Measurements from ENCODE around the gene PCDHGB1. TPM values are rescaled to one million over a fixed set of nuclear protein-coding genes. Genes with fewer than 3 reads are reported as not detected.
"Not testable (repeated sequence)": the region's sequence is repeated elsewhere in the genome, so short reads cannot be mapped to it uniquely, and the experiment has no call there.

The PCDHGB1 gene
- total RNA-seq, 2 donors from 2014 or later, result 6.8 to 11.4 TPM

DNA sequence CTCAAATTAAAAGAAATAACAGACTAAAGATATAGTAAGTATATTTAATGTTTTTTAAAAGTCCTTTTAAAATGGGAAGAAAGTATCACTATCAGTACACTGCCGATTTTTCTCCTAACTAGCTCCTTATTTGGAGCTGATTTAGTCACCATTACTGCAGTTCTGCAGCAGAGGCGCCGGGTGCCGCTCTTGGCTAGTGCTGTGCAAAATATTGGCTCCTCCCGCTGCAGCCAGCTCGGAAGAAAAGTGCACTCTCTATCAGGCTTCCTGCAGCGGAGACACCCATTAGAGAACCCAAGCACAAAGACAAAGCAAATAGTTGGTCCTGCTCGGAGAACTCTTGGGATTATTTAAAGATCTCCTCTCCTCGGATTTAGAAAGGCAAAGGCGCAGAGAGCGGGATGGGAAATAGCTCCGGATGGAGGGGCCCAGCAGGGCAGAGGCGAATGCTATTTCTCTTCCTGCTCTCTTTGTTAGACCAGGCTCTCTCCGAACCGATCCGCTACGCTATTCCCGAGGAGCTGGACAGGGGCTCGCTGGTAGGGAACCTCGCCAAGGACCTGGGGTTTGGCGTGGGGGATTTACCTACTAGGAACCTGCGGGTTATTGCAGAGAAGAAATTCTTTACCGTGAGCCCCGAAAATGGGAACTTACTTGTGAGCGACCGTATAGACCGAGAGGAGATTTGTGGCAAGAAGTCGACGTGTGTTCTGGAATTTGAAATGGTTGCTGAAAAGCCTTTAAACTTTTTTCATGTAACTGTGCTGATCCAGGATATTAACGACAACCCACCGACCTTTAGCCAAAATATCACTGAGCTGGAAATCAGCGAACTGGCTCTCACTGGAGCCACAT, 20.3 kb downstream of the PCDHGB1 start, which contains the start of gene PCDHGB3:
Gene PCDHGB3, plus strand, starts transcription at position 249 of the 855 bp plus-strand sequence. Its CDS starts 153 bp downstream, at position 402.
- H3K27ac ChIP-seq, result no peak within 1 kb of the TSS
- H3K36me3 ChIP-seq, result no peaks in the 10 kb centered on the region
- no peaks in the 10 kb centered on the region for H3K27me3 ChIP-seq (replicated peaks; ENCODE audit: insufficient read depth)
- H3K9me3 ChIP-seq, result peaks cover 93% of the 10 kb centered on the region
- TF ChIP-seq, protein P1, sequence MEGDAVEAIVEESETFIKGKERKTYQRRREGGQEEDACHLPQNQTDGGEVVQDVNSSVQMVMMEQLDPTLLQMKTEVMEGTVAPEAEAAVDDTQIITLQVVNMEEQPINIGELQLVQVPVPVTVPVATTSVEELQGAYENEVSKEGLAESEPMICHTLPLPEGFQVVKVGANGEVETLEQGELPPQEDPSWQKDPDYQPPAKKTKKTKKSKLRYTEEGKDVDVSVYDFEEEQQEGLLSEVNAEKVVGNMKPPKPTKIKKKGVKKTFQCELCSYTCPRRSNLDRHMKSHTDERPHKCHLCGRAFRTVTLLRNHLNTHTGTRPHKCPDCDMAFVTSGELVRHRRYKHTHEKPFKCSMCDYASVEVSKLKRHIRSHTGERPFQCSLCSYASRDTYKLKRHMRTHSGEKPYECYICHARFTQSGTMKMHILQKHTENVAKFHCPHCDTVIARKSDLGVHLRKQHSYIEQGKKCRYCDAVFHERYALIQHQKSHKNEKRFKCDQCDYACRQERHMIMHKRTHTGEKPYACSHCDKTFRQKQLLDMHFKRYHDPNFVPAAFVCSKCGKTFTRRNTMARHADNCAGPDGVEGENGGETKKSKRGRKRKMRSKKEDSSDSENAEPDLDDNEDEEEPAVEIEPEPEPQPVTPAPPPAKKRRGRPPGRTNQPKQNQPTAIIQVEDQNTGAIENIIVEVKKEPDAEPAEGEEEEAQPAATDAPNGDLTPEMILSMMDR (IDR thresholded peaks at IDR 0.05), result no peak
- no peaks in the 10 kb centered on the region for H3K4me1 ChIP-seq (ENCODE audit: control insufficient read depth in 1 of 2, low read depth in 2 of 2)
- peak within 1 kb of the TSS; percentile 41 for H3K4me3 ChIP-seq
- ATAC-seq (ENCODE audit: insufficient number of reproducible peaks, low FRiP score, low read depth) (no peak), DNase-seq (ENCODE audit: low spot score) (no peak)

DNA sequence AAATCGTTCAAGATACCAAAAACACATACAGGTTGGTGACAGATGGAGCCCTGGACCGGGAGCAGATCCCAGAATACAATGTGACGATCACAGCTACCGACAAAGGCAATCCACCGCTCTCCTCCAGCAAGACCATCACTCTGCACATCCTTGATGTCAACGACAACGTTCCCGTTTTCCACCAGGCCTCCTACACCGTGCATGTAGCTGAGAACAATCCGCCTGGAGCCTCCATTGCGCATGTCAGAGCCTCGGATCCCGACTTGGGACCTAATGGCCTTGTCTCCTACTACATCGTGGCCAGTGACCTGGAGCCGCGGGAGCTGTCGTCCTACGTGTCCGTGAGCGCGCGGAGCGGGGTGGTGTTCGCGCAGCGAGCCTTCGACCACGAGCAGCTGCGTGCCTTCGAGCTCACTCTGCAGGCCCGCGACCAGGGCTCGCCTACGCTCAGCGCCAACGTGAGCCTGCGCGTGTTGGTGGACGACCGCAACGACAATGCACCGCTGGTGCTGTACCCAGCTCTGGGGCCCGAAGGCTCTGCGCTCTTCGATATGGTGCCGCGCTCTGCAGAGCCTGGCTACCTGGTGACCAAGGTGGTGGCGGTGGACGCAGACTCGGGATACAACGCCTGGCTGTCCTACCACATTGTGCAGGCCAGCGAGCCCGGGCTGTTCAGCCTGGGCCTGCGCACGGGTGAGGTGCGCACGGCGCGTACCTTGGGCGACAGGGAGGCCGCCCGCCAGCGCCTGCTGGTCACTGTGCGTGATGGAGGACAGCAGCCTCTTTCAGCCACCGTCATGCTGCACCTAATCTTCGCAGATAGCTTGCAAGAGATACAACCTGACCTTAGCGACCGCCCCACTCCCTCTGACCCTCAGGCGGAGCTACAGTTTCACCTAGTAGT, 21.9 kb downstream of the PCDHGB1 start:
- Histone ChIP-seq H3K36me3 (no peaks in the 10 kb centered on the region), H3K9me3 (peaks cover 89% of the 10 kb centered on the region), H3K4me3 (peak overlapping the region; percentile 24), H3K4me1 (ENCODE audit: control insufficient read depth in 1 of 2, low read depth in 2 of 2) (no peaks in the 10 kb centered on the region), H3K27ac (no peak overlapping the region), H3K27me3 (replicated peaks; ENCODE audit: insufficient read depth) (no peaks in the 10 kb centered on the region)
- TF ChIP-seq, protein P1 (IDR thresholded peaks at IDR 0.05), result no peak
- ATAC-seq (ENCODE audit: insufficient number of reproducible peaks, low FRiP score, low read depth), result no peak
- no peak for DNase-seq (ENCODE audit: low spot score)

DNA sequence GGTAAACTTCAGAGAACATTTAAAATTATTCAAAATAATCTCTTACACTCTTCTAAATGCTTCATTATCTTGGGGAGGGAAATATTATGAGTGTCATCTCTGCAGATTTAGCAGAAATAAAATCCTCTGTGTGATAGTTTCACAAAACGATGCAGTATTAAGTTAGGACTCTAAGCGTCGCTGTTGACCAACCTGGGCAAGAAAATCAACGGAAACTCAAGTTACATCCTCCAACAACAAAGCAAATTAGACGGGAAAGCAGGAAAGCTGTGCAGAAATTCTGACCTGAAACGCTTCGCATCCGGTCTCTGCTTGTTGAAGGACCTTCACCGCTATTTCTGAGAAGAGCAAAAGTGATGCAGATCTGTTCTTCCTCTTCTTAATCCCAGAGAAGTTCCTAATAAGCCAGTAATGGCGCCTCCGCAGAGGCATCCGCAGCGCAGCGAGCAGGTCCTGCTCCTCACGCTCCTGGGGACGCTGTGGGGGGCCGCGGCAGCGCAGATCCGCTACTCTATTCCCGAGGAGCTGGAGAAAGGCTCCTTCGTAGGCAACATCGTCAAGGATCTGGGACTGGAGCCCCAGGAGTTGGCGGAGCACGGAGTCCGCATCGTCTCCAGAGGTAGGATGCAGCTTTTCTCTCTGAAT, 23.9 kb downstream of the PCDHGB1 start, which contains the start of gene PCDHGA6:
Gene PCDHGA6, plus strand, starts transcription at position 219 of the 645 bp plus-strand sequence. Its CDS starts 193 bp downstream, at position 412.
- ATAC-seq (ENCODE audit: insufficient number of reproducible peaks, low FRiP score, low read depth) (no peak), DNase-seq (ENCODE audit: low spot score) (no peak)
- Histone ChIP-seq H3K4me1 (ENCODE audit: control insufficient read depth in 1 of 2, low read depth in 2 of 2) (no peaks in the 10 kb centered on the region), H3K27me3 (replicated peaks; ENCODE audit: insufficient read depth) (no peaks in the 10 kb centered on the region), H3K36me3 (no peaks in the 10 kb centered on the region), H3K4me3 (peak within 1 kb of the TSS; percentile 18), H3K9me3 (peaks cover 94% of the 10 kb centered on the region), H3K27ac (no peak within 1 kb of the TSS)
- TF ChIP-seq, protein P1 (IDR thresholded peaks at IDR 0.05), result no peak

DNA sequence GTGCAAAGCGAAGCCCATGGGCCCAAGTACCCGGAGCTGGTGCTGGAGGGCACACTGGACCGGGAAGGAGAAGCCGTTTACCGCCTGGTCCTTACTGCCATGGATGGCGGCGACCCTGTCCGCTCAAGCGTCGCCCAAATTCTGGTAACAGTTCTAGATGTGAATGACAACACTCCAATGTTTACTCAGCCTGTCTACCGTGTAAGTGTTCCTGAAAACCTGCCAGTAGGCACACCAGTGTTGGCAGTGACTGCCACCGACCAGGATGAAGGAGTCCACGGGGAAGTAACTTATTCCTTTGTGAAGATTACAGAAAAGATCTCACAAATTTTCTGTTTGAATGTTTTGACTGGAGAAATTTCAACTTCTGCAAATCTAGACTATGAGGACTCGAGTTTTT, 24.7 kb downstream of the PCDHGB1 start:
- Histone ChIP-seq H3K27ac (no peak overlapping the region), H3K27me3 (replicated peaks; ENCODE audit: insufficient read depth) (no peaks in the 10 kb centered on the region), H3K36me3 (no peaks in the 10 kb centered on the region), H3K4me1 (ENCODE audit: control insufficient read depth in 1 of 2, low read depth in 2 of 2) (no peaks in the 10 kb centered on the region), H3K9me3 (peaks cover 93% of the 10 kb centered on the region), H3K4me3 (no peak overlapping the region)
- no peak for DNase-seq (ENCODE audit: low spot score)
- TF ChIP-seq, protein P1 (IDR thresholded peaks at IDR 0.05), result no peak
- ATAC-seq (ENCODE audit: insufficient number of reproducible peaks, low FRiP score, low read depth), result no peak

DNA sequence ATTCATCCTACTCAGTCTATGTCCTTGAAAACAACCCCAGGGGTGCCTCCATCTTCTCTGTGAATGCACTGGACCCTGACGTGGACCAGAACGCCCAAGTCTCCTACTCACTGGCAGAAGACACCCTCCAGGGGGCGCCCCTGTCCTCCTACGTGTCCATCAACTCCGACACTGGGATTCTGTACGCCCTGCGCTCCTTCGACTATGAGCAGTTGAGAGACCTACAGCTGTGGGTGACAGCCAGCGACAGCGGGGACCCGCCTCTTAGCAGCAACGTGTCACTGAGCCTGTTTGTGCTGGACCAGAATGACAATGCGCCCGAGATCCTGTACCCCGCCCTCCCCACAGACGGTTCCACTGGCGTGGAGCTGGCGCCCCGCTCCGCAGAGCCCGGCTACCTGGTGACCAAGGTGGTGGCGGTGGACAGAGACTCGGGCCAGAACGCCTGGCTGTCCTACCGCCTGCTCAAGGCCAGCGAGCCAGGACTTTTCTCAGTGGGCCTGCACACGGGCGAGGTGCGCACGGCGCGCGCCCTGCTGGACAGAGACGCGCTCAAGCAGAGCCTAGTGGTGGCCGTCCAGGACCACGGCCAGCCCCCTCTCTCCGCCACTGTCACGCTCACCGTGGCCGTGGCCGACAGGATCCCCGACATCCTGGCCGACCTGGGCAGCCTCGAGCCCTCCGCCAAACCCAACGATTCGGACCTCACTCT, 25.7 kb downstream of the PCDHGB1 start:
- not testable (repeated sequence) for H3K36me3 ChIP-seq; ATAC-seq (ENCODE audit: insufficient number of reproducible peaks, low FRiP score, low read depth); H3K27ac ChIP-seq; H3K4me3 ChIP-seq; H3K27me3 ChIP-seq (replicated peaks; ENCODE audit: insufficient read depth); H3K4me1 ChIP-seq (ENCODE audit: control insufficient read depth in 1 of 2, low read depth in 2 of 2); DNase-seq (ENCODE audit: low spot score)
- peaks cover 90% of the 10 kb centered on the region for H3K9me3 ChIP-seq
